GM19372 (cell line): ENCODE measurements around the gene SRGAP2.
"Not testable (repeated sequence)": the region's sequence is repeated elsewhere in the genome, so short reads cannot be mapped to it uniquely, and the experiment has no call there.

Experiments used
- ATAC-seq: cut with Tn5 transposase; IDR thresholded peaks from one replicate; pipeline ENCODE4 v1.9.1; 2021; ENCODE audit warnings: mild to moderate bottlenecking, low read depth, moderate library complexity; ENCODE audit not compliant: unreplicated experiment

Gene SRGAP2

DNA sequence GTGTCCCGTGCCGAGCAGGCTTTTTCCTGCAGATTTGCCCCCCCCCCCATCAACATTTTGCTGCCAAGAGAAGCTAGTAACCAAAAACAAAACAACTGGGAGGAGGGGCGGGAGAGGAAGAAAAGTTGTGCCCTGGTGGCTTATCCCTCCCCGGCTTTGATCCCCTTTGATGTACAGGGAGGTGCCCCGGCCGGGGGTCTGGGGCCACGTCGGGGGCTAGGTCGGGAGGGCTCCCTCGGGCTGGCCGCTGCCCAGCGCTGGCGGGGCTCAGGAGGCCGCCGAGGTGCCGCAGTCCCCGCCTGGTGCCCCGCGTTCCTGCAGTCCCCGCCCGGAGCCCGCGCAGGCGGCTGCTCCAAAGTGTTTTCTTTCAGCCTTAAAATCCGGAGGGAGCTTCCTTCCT is 1.5 kb downstream of the SRGAP2 start:
- ATAC-seq = not testable (repeated sequence)

DNA sequence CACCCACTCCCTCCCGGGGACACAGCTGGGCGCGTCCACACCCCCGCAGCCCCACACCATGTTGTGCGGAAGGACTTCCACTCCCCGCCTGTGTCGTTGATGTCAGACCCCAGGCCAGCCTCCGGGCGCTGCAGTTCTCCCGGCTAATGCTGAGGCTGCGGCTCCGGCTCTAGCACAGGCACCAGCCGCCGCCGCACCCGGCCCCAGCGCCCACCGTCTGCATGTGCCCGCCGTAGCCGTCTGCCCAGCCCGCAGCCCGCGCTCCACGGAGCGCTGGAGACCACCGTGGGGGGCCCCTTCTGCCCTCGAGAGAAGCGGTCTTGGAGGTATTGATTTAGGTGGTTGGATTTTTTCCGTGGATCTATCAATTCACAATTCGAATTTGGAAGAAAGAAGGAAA is 2.2 kb downstream of the SRGAP2 start:
- ATAC-seq = not testable (repeated sequence)

GRCh38 chr1:206210802-206211201 is 7.5 kb downstream of the SRGAP2 start:
- not testable (repeated sequence) for ATAC-seq

- ATAC-seq = not testable (repeated sequence)
These were observed 12.5 kb downstream of the SRGAP2 start for GRCh38 chr1:206215600-206216392.

DNA sequence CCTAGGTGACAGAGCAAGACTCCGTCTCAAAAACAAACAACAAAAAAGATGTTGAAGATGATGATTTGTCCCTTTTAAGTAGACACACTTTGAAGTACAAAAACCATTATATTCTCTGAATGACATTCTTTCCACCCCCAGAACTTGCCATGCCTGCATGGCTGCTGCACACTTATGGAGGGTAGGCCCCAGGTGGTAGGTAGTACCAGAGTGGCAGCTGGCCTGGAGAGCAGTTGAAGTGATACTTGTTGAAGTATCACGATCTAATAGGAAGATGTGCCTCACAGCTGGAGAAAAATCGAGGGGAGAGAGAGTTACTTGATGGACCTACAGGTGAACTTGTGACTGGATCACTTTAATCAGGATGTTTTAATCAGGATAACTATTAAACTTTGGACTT is 14.9 kb downstream of the SRGAP2 start:
- ATAC-seq = not testable (repeated sequence)

- ATAC-seq = not testable (repeated sequence)
These were observed 15.4 kb downstream of the SRGAP2 start for GRCh38 chr1:206218765-206219164.

DNA sequence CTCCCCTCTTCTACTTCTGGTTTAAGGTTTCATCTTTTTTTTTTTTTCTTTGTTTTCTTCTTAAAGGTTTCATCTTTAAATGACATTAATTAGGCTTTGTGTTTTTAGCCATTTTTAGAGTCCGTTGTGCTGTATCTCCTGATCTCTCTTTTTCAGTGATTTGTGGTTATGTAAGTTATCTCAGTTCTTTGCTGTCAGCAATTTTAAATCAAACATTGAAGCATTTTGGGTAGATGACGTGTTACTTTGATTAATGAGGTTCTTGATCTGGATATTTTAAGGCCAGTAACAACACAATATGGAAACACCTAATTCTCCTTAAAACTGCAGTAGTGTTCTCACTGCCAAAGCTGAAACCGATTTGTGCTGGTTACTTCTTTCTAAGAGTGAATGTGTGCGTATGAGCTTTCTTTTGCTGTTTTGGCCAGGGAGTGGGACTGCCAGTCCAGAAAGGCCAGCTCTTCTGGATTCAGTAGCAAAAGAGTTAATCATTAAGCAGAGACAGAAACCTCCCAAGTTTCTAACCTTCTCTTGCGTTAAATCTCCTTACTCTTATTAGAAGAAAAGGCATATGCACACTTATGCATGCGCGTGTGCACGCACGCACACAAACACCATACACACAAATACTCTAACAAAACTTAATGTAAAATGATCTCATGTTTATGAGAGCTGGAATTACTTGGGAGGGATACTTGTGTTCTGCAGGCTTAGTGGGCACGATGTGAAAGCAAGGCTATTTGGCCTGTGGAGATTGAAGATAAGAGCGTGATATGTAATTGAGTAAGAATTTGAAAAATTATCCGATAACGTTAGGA is 16.4 kb downstream of the SRGAP2 start:
- ATAC-seq = not testable (repeated sequence)

GRCh38 chr1:206220332-206221000 is 17.1 kb downstream of the SRGAP2 start:
- ATAC-seq = not testable (repeated sequence)

DNA sequence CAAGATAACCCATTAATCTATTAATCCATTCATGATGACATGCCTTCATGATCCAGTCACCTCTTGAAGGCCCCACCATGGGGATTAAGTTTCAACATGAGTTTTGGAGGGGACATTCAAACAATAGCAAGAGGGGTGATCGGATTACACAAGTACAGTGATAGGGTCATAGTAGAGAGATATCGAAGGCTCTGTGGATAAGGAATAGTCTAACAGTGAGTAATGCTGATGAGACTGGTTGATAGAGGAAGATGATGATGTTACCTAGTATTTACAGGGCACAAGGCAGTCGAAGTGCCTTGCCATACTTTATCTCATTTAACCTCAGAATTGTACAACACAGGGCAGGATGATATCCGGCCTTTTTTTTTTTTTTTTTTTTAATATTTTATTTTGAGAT is 18.2 kb downstream of the SRGAP2 start:
- ATAC-seq = not testable (repeated sequence)

GRCh38 chr1:206224190-206224776 is 20.9 kb downstream of the SRGAP2 start:
- not testable (repeated sequence) for ATAC-seq

DNA sequence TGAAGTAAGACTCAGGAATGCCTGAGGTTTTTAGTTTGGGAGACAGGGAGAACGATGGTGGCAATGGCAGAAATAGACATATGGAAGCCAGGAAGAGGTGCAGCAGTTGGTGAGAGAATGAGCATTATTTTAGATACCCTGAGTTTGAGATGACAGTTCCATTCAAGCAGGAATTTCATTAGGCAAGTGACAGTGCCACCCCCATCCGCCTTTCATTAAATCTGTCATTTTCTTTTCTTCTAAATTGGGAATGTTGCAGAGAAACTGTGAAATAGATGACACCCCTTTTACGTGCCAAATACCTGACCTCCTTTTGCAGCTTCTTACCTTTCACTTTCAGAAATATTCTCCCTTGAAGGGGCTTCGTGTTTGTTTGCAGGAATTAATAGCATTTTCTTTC is 22.0 kb downstream of the SRGAP2 start:
- not testable (repeated sequence) for ATAC-seq

GRCh38 chr1:206226886-206227285 is 23.5 kb downstream of the SRGAP2 start:
- ATAC-seq = not testable (repeated sequence)

GRCh38 chr1:206229286-206229685 is 25.9 kb downstream of the SRGAP2 start:
- not testable (repeated sequence) for ATAC-seq

DNA sequence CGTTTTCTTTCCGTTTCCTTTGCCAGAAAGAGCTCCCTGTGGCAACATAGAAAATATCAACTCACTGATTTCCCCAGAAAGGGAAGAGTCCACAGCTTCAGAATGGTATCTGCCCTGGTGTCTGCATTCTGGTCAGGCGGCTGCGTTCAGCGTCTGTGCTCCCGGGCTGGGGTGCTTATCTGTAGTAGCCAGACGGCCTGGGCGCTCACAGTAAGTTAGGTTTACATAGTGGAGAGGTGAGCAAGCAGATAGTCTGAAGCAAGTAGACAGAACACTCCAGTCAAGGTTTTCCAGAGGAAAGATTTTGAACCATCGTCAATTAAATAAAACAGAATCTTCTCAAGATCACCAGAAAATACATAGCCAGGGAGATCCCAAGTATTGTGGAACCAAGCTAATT is 28.6 kb downstream of the SRGAP2 start:
- ATAC-seq = not testable (repeated sequence)

GRCh38 chr1:206232970-206233645 is 29.8 kb downstream of the SRGAP2 start:
- not testable (repeated sequence) for ATAC-seq

GRCh38 chr1:206234189-206234916 is 31.0 kb downstream of the SRGAP2 start:
- ATAC-seq = not testable (repeated sequence)

- ATAC-seq = not testable (repeated sequence)
These were observed 31.8 kb downstream of the SRGAP2 start for GRCh38 chr1:206235190-206235589.

GRCh38 chr1:206240288-206240687 is 36.9 kb downstream of the SRGAP2 start:
- ATAC-seq = not testable (repeated sequence)

DNA sequence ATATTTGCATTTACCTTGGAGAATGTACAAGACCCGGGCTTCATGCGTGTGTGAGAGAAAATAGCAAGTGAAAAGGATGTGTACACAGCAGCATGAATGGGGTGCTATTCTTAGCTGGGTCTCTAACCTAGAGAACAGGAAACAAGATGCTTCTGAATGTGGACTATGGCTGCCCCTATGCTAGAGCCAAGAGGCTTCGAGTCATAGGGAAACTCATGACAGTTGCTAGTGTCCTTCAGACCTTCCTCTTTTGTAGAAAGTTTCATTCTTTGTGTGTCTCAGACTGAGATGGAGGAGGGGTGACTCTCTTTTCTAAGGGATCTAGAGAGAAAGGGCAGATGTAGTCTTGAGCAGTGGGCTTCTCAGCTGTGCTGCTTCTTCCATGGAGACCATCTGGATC is 40.0 kb downstream of the SRGAP2 start:
- ATAC-seq = peak; percentile 99
